ENCODE results near the gene ANLN.

ANLN gene

GRCh38 chr7:36497775-36498174 lies 108.1 kb downstream of the ANLN start:
- no peak for DNase-seq (ENCODE audit: low read depth in 1 of 2, low spot score in 1 of 2)

Measured in stimulated activated CD4-positive, alpha-beta T cell treated with anti-CD3 and anti-CD28 coated beads, Interleukin-15, amount 100 ng/mL, for 1 hour (primary cell).